GM18861 (cell line): ENCODE results near the gene LRG1.

ENCODE experiments used
- ATAC-seq: cut with Tn5 transposase; IDR thresholded peaks from one replicate; pipeline ENCODE4 v1.9.1; 2021; ENCODE audit not compliant: unreplicated experiment

Gene LRG1

GRCh38 chr19:4511300-4512054 lies 28.4 kb downstream of the LRG1 start:
- no peak for ATAC-seq

GRCh38 chr19:4510435-4511255 lies 29.2 kb downstream of the LRG1 start:
- no peak for ATAC-seq

- no peak for ATAC-seq
Observed at GRCh38 chr19:4508698-4509097, 31.1 kb downstream of the LRG1 start.

- ATAC-seq: no peak
Observed at GRCh38 chr19:4507804-4508203, 32.0 kb downstream of the LRG1 start.

- ATAC-seq: no peak
Observed at GRCh38 chr19:4507150-4507452, 32.7 kb downstream of the LRG1 start.

- no peak for ATAC-seq
Observed at GRCh38 chr19:4506449-4507149, 33.2 kb downstream of the LRG1 start.

- no peak for ATAC-seq
Observed at GRCh38 chr19:4505570-4506448, 34.0 kb downstream of the LRG1 start.

- ATAC-seq: no peak
Observed at GRCh38 chr19:4504891-4505569, 34.8 kb downstream of the LRG1 start.

GRCh38 chr19:4504297-4504701 lies 35.5 kb downstream of the LRG1 start:
- ATAC-seq: no peak

- ATAC-seq: no peak
Observed at GRCh38 chr19:4503825-4504170, 36.0 kb downstream of the LRG1 start.

- no peak for ATAC-seq
Observed at GRCh38 chr19:4503132-4503824, 36.6 kb downstream of the LRG1 start.

- no peak for ATAC-seq
Observed at GRCh38 chr19:4502282-4503131, 37.3 kb downstream of the LRG1 start.

- ATAC-seq: no peak
Observed at GRCh38 chr19:4501691-4502090, 38.1 kb downstream of the LRG1 start.

- no peak for ATAC-seq
Observed at GRCh38 chr19:4500841-4501591, 38.8 kb downstream of the LRG1 start.

GRCh38 chr19:4499855-4500254 lies 40.0 kb downstream of the LRG1 start:
- no peak for ATAC-seq

GRCh38 chr19:4499318-4499717 lies 40.5 kb downstream of the LRG1 start:
- ATAC-seq: no peak

- no peak for ATAC-seq
Observed at GRCh38 chr19:4498694-4499093, 41.1 kb downstream of the LRG1 start.

GRCh38 chr19:4497770-4498389 lies 42.0 kb downstream of the LRG1 start:
- no peak for ATAC-seq
